KG1 (cell line): ENCODE data around the gene GUCD1.

Source experiments
- DNase-seq: peaks from one replicate; lab custom pipeline; 2025; lab: John Stamatoyannopoulos, UW

Gene GUCD1

DNA sequence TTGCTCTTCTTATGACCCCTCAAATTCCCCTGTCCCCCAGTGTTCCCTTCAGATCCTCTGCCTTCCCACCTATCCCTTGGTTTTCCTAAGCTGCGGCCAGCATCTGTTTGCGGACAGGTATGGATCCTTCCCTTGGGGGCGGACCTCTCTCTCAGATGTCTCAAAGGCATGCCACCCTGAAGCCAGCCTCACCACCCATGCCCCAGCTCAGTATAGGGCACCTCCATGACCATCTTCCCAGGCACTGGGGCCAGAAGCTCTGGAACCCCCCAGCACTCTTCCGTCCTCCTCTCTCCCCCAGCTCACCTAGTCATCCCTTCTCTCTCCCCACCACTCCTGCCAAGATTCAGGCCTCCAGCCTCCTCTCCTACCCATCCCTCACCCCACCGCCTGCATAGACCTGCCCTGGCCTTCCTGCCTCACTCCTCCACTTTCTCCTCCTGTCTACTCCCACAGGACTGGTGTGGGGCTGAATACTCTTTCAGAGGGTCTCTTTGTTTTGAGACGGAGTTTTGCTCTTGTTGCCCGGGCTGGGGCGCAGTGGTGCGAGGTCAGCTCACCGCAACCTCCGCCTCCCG is 35.7 kb upstream of the GUCD1 start:
- DNase-seq = no peak

DNA sequence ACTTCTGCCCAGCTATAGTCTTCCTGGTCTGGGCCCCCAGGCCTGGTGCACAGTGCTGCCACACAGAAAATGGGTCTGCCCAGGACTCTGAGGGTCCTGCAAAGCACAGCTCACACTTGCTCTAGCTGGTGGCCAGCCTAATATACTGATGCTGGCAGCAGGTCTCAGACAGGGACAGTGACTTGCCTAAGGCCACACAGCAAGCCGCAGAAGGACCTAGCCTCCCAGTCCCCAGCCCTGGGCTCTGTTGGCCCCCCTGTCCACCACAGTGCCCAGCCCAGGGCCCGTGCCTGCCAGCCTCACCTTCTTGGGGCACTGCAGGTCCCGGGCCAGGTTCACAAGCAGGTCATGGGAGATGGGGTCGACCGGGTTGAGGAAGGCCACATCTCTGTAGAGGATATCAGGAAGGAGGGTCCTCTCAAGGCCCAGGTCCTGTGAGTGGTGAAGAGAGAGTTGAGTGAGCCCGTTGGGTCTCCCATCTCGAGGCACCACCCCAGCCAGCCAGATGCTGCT is 34.6 kb upstream of the GUCD1 start:
- no peak for DNase-seq

DNA sequence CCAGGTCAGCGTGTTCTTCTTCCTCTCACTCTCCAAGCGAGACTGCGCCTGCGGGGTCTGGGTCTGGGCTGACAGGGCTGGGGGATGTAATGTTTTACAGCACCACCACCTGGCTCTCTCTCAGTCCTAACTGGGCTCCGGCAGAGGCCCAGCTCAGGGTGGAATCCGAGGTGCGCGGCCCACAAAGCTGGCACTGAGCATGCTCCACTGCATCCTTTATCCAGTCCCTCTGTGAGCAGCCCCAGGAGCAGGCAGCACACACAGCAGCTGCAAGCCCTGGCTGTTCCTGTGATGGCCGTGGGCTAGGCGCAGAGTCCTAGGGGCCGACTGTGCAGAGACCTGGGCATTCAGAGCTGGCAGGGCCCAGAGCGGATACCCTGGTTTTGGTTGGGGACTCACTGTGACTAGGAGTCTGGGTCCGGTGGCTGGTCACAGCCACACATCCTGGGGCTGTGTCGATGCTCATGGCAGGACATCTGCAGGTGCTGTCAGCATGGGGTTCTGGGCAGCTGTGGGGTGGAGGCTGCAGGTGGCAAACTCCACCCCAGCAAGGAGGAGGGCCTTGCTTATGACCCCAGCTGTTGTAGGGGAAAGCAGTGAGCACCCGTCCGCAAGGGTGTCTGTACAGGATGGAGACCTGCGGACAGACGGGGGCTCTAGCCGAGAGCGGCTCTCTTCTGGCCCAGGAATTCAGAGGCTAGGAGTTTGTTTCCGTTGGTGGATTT is 34.0 kb upstream of the GUCD1 start:
- DNase-seq = no peak

DNA sequence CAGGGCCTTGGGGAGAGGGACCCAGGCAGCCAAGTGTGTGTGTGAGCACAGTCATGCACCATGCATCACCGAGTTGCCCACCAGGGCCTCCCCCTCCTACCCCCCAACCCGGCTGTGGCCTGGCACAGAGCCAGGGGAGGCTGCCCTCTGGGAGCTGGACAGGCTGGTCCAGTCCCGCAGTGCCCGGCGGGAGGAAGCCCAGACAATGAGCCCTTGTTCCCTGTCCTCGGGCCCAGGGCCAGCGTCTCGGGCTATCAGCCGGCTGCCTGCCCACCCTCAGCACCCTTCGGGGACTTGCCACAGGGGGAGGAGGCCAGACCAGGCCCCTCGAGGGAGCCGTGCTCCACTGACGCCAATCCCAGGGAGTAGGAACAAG is 33.4 kb upstream of the GUCD1 start:
- no peak for DNase-seq

DNA sequence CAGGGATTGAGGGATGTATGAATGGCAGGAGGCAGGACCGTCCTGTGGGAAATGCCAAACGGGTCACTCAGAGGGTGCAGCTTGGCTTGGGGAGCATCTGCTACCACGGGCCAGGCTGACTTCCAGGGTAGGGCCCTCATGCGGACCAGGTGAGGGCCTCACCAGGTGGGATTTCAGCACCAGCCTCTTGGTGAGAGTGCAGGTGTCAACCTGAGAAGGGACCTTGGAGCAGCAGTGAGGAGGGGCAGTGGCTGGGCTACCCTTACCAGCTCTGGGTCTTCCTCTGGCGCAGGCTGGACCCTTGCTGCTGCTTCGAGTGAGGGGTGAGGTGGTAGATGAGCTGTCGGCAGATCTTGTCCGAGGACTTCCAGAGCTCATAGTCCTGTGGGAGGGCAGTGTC is 33.0 kb upstream of the GUCD1 start:
- no peak for DNase-seq

DNA sequence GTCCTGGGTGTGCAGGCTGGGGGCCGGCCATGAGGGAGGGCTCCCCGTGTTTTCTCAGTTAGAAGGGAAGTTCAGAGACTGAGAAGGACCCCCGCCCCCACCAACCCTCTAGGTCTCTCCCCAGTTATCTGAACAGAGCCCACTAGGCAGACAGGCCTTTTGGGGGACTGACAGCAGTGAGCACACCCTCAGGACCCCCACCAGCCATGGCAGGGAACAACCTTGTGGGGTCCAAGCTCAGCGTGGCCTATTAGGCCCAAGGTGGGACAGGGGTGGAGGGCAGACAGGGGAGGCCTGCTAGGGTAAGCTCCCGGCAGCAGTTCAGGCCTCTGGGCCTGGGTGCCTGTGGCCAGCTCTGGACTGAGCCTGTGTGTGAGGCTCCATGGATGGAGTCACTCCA is 32.3 kb upstream of the GUCD1 start:
- DNase-seq = no peak

DNA sequence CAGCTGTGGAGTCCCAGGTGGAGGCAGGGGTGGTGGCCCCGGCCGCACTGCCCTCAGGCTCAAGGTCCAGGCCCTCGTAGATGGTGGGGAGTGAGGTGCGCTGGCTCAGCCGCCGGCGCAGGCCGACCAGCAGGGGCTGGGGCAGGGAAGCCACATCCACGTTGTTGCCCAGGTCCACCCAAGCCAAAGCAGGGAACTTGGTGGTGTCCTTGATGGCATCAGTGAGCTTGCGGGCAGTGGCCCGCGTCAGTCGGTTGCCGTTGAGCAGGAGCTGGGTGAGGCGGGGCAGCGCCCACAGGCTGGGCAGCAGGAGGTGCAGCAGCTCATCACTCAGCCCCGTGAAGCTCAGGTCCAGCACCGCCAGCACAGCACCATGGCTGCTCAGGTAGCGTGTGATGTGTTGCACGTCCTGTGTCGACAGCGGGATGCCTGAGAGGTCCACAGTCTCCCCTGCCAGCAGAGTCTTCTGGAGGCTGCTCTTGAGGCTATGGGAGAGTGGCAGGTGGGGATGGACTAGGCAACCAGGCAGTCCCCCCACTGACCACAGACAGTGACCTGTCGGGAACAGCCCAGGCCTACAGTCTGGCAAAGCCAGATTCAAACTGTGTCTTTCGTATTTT is 31.1 kb upstream of the GUCD1 start:
- no peak for DNase-seq

DNA sequence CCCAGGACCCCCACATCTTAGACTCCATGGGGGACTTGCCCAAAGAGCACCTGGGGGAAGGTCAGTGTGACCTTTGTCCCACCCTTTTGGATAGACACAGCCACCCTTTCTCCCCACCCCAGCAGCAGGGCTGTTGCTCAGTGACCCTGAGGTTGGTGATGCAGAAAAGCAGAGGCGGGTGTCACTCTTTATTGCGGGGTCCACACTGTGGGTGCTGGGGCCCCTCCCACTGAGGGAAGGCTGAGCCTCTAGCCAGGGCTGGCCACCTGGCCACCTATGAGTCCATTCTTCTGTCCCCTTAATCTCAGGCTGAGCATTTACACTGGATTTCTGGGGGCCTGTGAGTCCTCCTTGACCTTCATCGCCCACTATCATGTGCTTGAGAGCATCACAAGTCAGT is 30.5 kb upstream of the GUCD1 start:
- no peak for DNase-seq

DNA sequence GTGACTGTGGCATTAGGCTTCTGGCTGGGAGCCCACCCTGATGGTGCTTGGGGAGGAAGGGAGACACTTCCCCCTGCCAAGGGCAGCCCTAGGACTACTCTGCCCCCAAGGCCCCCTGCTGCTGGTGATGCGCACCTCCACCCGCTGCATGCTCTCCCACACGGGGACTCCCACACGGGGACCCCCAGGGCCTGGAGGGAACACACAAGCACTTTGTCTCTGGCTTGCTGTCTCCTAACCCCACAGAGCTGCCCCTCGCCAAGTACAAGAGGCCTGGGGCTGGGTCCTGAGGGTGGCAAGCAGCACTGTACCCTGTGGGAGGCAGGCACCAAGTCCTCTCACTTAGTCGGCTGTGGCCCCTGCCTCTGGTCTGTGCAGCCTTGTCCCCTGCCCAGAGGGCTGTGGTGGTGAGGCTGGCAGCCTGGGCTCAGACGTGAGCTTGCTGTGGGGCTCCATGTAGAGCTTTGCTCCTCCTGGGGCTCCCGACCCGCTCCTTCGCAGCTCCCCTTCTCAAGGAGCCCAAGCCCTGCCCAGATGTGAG is 30.0 kb upstream of the GUCD1 start:
- DNase-seq = no peak

DNA sequence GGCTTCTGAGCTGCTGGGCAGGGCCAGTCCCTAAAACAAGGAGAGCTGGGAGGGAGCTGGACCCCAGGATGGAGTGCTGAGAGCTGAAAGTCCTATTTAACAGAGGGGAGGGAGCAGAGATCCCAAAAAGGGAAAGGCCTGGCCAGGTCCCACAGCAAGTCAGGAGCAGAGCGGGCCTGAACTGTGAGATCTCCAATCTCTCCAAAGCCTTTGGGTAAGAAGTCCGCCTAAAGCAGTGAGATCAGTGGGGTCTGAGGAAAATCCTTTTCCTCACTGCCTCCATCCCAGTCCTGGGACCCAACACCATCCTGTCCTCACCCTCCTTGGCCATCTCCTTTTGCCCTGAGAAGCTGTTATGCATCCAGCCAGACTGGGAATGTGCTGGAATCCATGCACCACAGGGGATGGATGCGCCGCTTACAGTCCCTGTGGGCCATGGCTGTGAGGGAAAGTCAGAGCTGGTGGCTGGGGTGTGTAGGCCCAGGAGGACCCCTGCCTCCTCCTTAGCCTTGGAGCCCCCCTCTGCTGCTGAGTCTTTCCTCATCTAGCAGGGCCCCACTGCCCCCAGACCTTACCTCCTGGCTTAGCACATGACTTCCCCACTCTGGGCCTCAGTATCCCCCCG is 29.3 kb upstream of the GUCD1 start:
- no peak for DNase-seq

DNA sequence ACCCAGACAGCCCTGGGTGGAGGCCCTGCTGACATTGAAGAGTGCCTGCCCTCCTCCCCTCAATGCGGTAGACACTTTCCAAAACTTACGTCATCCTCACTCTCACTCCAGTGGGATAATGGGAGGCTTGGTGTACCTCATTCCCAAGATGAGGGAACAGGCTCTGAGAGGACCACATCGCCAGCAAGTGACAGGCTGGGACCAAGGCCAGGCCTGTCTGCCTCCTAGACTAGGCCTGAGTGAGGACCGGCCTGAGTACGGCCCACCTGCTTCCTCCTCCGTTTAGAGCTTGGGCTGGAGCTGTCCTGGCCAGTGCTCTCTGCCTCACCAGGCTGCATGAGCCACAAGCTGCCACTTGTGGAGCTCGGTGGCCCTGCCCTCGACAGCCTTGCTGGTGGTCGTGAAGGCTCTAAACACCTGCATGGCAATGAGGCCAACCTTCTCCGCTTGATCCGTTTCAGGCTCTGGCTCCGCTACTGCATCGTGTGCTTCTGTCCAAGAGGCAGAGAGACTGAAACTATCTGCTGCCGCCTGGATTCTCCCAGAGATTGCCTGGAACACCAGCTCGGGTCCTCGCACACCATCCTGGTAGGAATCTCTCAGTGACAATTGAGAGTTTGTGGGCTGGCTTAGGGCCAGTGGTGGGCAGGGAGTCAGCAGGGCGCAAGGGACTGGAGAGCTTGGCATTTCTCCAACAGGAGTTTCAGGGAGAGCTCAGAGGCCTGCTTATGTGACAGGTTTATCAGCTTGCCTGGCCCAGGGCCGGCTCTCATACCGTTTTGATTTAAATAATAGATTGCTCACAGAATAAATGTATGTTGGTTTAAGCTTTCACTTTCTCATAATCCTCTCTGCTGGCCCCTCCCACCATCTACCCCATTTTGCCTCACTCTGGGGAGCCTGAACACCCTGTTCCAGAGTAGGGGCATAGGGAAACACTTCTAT is 28.6 kb upstream of the GUCD1 start:
- DNase-seq = no peak

DNA sequence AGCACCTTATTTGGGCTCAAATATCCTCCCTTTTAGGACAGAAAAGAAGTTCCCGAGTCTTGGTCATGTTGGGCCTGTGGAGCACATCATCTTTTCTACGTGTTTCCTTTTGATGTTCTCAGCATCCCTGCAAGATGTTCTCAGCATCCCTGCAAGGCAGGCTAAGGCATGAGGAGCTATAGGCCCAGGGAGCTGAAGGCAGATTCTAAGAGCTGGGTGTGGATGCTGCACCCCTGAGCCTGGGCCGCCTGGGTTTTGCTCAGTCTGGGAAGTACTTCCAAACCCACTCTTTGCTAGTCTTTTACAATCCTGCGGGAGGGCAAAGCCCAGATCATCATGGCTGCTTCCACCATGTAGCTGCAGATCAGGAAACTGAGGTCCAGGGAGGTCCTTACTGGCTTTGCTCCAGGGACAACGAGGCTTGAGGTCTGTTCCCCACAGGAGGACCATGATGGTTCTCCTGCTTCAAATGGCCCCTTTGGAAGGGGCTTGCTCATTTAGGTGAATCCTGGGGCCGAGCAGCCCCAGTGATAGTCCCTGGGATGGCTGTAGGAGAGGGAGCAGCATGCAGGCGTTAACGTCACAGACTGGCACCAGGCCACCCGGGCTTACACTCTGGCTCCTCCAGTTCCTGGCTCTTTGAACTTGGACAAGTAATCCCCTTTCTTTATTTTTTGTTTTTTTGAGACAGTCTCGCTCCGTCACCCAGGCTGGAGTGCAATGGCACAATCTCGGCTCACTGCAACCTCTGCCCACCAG is 27.3 kb upstream of the GUCD1 start:
- no peak for DNase-seq

DNA sequence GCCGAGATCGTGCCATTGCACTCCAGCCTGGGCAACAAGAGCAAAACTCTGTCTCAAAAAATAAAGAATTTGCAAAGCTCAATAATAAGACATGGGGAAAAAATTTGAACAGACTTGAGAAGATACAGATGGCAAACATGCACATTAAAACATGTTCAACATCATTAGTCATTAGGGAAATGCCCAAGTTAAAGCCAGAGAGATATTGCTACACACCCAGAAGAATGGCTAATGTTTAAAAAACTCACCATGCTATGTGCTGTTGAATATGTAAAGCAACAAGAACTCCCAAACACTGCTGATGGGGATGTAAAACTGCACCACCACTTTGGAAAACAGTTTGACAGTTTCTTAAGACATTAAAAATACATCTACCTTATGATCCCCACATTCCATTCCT is 25.3 kb upstream of the GUCD1 start:
- no peak for DNase-seq

DNA sequence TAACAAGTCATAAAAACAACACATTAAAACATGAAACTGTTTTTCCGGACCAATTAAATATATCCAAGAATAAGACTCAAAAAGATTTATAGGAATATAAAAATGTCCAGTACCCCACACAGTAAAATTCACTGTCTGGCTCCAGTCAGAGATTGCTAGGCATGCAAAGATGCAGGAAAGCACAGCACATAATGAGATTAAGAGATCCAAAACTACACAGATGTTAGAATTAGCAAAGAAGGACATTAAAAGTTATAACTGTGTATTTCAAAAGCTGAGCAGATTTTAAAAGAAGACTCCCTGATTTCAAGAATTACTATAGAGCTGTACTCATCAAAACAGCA is 24.3 kb upstream of the GUCD1 start:
- no peak for DNase-seq

DNA sequence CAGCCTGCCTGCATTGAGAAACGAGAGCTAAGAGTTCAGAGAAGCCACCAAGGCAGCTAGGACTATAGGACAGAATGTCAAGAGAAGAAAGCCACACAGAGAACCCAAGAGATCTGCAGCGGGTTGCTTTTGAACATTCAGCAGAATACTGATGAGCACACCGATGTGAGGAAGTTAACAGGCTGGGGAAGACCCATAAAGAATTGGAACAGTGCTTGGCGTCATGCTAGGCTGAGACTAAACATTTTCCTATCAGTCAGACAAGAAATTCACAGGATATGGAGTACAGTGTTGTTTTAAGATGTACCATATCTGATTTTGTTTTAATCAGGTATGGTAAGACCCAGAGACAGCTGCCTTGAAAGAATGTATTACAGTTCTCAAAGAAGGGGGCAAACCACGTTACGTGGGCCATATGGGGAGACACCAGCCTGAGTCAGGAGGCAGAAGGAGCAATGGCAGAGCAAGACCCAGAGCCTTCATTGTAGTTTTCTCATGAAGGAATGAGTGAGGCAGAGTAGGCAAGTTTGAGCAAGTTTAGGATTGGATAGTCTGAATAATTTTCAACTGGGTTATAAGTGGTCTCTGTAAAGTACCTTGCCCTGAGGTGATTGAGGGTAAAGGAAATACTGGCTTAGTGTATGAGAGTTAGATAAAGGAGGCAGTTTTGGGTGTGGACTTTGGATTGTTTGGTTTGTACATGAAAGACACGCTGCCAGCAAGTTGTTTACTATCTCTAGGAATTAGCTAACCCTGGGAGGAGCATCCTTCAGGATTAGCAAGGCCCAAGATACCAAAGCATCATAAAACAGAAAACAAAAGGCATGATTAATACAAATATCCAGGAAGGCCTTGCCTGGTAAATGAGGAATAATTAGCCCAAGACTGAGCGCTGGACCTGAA is 23.7 kb upstream of the GUCD1 start:
- no peak for DNase-seq

DNA sequence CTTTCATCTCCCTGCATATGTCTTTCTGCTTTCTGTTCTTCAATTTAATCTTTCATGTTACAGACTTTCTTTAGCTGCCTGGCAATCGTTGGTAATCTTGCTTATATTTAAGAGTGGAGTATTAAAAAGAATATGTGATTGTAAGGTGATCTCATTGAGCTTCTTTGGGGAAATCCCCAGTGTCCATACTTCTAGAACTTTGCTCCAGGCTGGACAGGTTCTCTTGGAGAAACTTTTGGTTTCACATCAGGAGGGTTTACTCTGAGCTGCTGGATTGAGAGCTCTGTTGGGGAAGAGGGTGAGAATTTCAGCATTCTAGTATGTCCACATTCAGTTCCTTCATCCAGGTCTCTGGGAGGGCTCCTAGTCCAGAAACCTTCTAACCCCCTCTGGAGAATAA is 21.8 kb upstream of the GUCD1 start:
- DNase-seq = no peak

DNA sequence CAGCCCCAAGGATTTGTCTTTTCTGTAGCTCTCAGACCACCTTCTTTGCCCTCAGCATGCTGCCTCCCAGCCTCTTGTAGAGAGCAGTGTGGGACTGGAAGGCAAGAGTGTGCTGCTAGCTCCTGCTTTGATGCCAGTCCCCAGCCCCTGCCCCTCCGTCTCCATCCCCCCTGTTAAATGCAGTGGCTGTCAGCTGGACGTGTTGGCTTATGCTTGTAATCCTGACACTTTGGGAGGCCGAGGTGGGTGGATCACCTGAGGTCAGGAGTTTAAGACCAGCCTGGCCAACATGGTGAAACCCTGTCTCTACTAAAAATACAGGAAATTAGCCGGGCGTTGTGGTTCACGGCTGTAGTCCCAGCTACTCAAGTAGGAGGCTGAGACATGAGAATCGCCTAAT is 16.3 kb upstream of the GUCD1 start:
- no peak for DNase-seq

DNA sequence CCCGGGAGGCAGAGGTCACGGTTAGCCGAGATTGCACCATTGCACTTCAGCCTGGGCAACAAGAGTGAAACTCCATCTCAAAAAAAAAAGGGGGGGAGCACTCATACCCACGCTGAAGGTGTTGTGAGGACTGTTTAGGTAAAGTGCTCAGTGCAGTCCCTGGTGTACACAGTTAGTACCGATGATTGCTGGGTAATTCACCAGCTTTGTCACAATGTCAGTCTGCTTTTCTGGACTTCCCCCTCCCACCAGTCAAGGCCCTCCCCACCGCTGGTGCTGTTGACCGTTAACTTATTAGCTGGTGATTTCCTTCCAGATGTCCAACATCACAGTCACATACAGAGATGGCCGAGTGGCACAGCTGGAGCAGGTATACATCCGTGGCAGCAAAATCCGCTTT is 12.7 kb upstream of the GUCD1 start:
- no peak for DNase-seq

DNA sequence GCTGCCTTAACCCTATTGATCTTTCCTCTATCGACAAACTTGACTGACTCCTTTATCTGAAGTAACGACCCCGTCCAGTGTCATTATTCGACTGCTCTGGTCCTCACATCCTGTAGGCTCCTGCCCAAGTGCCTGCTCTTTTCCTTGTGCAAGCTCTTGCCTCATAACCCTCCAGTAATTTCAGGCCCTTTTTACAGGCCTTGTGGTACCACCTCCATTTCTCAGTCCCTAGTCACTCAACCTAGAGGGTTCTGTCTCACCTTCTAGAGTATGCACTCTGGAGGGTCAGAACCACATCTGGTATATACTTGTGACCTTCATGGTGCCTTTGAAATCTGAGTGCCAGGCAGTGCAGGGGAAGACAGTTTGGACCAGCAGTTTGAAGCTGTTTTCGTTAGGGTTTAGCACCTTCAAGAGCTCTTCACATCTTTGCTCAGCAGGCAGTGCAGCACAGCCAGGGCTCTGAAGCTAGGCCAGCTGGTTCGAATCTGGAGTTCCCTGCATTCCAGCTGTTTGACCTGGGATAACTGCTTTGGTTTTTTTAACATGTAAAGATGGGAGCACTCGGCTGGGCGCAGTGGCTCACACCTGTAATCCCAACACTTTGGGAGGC is 12.1 kb upstream of the GUCD1 start:
- DNase-seq = no peak

DNA sequence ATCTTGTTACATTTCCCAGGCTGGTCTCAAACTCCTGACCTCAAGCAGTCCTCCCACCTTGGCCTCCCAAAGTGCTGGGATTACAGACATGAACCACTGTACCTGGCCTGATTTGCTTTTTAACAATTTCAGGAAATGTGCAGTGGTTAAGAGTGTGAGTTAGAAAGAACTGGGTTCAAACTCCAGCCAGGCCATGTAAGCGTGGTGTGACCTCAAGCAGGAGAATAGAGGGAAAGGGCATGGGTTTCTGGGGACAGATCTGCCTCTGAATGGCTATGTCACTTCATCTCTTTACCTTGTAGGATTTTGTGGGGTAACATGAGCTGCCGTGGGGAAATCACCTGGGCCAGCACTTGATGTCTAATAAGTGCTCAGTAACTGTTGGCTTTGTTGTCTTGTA is 10.1 kb upstream of the GUCD1 start:
- DNase-seq = no peak
